ENCODE results near the gene UFD1. TPM values are rescaled to one million over a fixed set of nuclear protein-coding genes. Genes with fewer than 3 reads are reported as not detected.

UFD1 gene
- total and polyA plus RNA-seq, 9 of the 15 experiments (the other 6 are each of a cell fraction or from before 2014, with no cell fraction given) = 238 to 645 (median 363) TPM

DNA sequence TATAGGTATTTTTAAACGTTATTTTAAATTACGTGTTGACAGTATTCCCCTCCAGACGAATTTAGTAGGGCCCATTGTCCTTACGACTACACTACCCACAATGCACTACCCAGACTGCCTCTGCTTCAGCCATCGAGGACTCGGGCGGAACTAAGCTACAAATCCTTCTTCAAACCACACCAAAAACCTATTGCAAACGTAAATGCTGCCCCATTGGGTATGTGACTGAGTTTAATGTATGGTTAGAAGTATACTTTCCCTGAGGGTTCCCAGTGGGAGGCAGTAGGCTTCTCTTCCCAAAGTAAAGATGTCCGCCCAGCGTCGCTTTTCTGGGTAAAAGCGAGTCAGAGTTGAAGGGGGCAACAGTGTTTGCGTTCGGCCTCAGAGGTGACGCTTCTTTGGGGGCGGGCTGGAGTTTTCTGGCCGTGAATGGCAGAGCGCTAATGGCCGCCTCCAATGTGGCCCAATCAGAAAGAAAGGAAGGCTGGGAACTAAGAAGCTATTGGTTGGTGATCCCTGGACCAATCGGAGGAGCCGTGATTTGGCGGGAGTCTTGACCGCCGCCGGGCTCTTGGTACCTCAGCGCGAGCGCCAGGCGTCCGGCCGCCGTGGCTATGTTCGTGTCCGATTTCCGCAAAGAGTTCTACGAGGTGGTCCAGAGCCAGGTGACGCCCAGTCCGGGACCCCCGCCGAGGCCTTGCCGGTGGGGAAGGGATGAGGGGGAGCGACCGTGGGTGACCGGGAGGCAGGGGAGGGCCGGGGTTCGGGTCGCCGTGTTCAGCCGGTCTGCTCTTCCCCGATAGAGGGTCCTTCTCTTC, 571 bp upstream of the UFD1 start, which contains the start of gene CDC45 (continued):
- TF ChIP-seq, protein P1, sequence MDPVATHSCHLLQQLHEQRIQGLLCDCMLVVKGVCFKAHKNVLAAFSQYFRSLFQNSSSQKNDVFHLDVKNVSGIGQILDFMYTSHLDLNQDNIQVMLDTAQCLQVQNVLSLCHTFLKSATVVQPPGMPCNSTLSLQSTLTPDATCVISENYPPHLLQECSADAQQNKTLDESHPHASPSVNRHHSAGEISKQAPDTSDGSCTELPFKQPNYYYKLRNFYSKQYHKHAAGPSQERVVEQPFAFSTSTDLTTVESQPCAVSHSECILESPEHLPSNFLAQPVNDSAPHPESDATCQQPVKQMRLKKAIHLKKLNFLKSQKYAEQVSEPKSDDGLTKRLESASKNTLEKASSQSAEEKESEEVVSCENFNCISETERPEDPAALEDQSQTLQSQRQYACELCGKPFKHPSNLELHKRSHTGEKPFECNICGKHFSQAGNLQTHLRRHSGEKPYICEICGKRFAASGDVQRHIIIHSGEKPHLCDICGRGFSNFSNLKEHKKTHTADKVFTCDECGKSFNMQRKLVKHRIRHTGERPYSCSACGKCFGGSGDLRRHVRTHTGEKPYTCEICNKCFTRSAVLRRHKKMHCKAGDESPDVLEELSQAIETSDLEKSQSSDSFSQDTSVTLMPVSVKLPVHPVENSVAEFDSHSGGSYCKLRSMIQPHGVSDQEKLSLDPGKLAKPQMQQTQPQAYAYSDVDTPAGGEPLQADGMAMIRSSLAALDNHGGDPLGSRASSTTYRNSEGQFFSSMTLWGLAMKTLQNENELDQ (CRISPR knock-in tag; IDR thresholded peaks at IDR 0.05; ENCODE audit: borderline replicate concordance) = no peak
- TF ChIP-seq, protein P2, sequence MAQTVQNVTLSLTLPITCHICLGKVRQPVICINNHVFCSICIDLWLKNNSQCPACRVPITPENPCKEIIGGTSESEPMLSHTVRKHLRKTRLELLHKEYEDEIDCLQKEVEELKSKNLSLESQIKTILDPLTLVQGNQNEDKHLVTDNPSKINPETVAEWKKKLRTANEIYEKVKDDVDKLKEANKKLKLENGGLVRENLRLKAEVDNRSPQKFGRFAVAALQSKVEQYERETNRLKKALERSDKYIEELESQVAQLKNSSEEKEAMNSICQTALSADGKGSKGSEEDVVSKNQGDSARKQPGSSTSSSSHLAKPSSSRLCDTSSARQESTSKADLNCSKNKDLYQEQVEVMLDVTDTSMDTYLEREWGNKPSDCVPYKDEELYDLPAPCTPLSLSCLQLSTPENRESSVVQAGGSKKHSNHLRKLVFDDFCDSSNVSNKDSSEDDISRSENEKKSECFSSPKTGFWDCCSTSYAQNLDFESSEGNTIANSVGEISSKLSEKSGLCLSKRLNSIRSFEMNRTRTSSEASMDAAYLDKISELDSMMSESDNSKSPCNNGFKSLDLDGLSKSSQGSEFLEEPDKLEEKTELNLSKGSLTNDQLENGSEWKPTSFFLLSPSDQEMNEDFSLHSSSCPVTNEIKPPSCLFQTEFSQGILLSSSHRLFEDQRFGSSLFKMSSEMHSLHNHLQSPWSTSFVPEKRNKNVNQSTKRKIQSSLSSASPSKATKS (CRISPR knock-in tag; IDR thresholded peaks at IDR 0.05) = peak; percentile 70; the same call in 1 of the 2 replicates
- TF ChIP-seq TAF15 (IDR thresholded peaks at IDR 0.05; ENCODE audit: low read depth, low read length) (no peak), ZNF165 (CRISPR knock-in tag; IDR thresholded peaks at IDR 0.05; ENCODE audit: borderline replicate concordance) (peak; percentile 93), ZBTB1 (CRISPR knock-in tag; IDR thresholded peaks at IDR 0.05; ENCODE audit: borderline replicate concordance, low read depth) (no peak), MEF2A (IDR thresholded peaks at IDR 0.05; ENCODE audit: control insufficient read depth, low read depth, low read length) (no peak), U2AF1 (optimal IDR thresholded peaks at IDR 0.05; ENCODE audit: low read depth, low read length) (no peak), ZBTB7A (IDR thresholded peaks at IDR 0.05; ENCODE audit: borderline replicate concordance, control insufficient read depth, low read depth, low read length) (no peak), GTF2A2 (tag; IDR thresholded peaks at IDR 0.05) (no peak; the same call in 1 of the 2 replicates), NR3C1 (CRISPR knock-in tag; IDR thresholded peaks at IDR 0.05) (no peak), KLF10 (CRISPR knock-in tag; IDR thresholded peaks at IDR 0.05) (no peak), EGR1 (conservative IDR thresholded peaks at IDR 0.05) (no peak), NCOA1 (IDR thresholded peaks at IDR 0.05; ENCODE audit: low read depth) (no peak), MECOM (CRISPR knock-in tag; IDR thresholded peaks at IDR 0.05) (no peak), ATF7 (IDR thresholded peaks at IDR 0.05) (no peak), TCF3 (CRISPR knock-in tag; IDR thresholded peaks at IDR 0.05) (no peak), ETV5 (CRISPR knock-in tag; IDR thresholded peaks at IDR 0.05; ENCODE audit: low read depth) (no peak)
- TF ChIP-seq, protein P3, sequence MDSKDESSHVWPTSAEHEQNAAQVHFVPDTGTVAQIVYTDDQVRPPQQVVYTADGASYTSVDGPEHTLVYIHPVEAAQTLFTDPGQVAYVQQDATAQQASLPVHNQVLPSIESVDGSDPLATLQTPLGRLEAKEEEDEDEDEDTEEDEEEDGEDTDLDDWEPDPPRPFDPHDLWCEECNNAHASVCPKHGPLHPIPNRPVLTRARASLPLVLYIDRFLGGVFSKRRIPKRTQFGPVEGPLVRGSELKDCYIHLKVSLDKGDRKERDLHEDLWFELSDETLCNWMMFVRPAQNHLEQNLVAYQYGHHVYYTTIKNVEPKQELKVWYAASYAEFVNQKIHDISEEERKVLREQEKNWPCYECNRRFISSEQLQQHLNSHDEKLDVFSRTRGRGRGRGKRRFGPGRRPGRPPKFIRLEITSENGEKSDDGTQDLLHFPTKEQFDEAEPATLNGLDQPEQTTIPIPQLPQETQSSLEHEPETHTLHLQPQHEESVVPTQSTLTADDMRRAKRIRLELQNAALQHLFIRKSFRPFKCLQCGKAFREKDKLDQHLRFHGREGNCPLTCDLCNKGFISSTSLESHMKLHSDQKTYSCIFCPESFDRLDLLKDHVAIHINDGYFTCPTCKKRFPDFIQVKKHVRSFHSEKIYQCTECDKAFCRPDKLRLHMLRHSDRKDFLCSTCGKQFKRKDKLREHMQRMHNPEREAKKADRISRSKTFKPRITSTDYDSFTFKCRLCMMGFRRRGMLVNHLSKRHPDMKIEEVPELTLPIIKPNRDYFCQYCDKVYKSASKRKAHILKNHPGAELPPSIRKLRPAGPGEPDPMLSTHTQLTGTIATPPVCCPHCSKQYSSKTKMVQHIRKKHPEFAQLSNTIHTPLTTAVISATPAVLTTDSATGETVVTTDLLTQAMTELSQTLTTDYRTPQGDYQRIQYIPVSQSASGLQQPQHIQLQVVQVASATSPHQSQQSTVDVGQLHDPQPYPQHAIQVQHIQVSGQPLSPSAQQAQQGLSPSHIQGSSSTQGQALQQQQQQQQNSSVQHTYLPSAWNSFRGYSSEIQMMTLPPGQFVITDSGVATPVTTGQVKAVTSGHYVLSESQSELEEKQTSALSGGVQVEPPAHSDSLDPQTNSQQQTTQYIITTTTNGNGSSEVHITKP (IDR thresholded peaks at IDR 0.05; ENCODE audit: partially characterized antibody) = no peak
- TF ChIP-seq, protein P4, sequence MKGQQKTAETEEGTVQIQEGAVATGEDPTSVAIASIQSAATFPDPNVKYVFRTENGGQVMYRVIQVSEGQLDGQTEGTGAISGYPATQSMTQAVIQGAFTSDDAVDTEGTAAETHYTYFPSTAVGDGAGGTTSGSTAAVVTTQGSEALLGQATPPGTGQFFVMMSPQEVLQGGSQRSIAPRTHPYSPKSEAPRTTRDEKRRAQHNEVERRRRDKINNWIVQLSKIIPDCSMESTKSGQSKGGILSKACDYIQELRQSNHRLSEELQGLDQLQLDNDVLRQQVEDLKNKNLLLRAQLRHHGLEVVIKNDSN (CRISPR knock-in tag; IDR thresholded peaks at IDR 0.05) = no peak
